GM18508 (cell line): ENCODE results near the gene NSD1.
"Not testable (repeated sequence)": the region's sequence is repeated elsewhere in the genome, so short reads cannot be mapped to it uniquely, and the experiment has no call there.

Source experiments
- ATAC-seq: cut with Tn5 transposase; IDR thresholded peaks from one replicate; pipeline ENCODE4 v1.9.1; 2021; ENCODE audit warnings: moderate number of reproducible peaks; ENCODE audit not compliant: insufficient read depth, unreplicated experiment

The NSD1 gene

DNA sequence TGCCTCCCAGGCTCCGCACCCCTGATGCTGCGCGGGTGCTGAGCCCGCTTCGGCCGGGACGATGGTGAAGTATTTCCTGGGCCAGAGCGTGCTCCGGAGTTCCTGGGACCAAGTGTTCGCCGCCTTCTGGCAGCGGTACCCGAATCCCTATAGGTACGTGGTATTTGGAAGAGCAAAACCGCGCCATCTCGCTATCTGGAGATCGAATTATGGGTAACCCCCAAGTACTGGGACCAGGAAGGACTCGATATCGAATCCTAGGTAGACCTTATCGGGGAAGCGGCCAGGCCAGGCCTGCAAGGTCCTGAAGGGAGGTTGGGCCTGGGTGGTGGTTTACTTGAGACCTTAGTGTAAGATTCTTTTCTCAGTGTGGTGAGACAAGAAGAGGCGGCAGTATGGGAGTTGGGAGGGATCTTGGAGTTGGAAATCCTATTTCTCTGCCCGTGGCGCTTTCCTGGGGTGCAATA is 170.4 kb downstream of the NSD1 start:
- no peak for ATAC-seq

DNA sequence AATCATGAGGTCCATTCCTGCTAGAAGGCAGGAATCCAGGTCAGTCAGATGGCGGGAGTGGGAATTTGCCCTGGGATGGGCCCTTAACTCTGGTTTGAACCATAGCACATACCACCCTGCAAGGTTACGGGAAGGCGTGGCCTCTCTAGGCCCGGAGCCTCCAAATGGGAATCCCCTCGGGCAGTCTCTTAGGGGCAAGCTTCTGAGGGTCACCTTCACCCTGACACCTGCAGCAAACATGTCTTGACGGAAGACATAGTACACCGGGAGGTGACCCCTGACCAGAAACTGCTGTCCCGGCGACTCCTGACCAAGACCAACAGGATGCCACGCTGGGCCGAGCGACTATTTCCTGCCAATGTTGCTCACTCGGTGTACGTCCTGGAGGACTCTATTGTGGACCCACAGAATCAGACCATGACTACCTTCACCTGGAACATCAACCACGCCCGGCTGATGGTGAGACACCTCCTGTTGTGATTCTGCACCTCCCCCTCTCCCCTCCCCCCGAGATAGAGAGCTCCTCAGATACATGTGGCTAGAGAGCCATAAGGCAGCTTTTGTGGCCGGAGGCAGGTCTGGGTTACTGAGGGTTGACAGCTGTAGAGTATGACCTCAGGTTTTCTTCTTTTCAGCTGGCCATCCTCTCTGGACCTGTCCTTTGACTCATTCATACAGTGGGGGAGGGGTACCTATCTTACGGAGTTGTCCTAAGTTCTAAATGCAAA is 171.0 kb downstream of the NSD1 start:
- ATAC-seq = no peak

DNA sequence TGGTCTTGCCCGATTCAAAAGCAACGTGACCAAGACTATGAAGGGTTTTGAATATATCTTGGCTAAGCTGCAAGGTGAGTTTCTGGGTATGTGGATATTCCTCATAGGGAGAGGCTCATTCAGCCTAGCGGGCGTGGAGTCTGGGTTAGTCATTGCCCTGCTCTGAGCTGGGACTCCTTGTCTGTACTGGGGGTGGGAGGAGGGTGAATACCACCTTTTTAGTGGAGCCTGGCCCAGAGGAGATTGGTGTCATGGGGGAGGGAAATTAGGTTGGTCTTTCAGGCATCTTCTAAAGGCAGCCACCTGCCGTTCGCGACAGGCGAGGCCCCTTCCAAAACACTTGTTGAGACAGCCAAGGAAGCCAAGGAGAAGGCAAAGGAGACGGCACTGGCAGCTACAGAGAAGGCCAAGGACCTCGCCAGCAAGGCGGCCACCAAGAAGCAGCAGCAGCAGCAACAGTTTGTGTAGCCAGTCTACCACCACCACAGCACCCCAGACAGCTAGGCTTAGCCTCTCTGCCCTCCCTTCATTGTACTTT is 172.6 kb downstream of the NSD1 start:
- not testable (repeated sequence) for ATAC-seq

DNA sequence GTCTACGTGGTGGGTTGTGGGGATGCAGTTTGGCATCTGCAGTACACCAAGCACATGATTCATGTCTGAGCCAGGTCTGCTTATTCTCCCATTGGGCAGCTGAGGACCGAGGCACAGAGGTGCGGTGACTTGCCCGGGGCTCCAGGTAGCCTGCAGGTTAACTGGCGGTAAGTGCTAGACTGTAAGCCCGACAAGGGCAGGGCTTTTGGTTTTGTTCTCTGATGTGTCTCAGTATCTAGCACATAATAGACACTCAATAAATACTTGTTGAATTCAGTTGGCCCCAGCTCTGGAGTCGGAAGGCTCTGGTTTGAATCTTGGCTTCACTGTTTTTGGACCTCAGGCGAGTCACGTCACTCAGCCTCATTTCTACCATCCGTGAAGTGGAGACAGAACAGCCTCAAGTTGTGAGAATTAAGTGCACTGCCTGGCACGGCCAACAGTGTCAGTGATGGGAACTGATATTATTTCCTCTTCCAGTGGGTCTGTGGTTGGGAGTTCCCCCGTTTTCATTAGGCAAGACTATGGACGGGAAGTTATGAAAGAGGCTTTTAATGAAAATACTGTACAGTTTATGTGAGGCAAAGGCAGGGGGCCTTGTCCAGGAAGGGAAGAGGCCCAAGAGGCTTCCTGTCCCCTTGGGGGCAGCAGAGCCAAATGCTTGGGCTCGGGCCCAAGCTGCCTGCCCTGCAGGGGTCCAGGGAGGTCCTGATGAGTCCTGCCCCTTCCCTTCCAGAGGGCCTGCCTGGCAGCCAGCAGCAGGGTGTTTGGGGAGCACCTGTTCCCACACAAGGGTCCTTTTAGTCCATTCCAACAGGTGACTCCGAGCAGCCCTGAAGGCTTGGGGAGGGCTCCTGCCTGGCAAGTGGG is 173.3 kb downstream of the NSD1 start:
- ATAC-seq = no peak

DNA sequence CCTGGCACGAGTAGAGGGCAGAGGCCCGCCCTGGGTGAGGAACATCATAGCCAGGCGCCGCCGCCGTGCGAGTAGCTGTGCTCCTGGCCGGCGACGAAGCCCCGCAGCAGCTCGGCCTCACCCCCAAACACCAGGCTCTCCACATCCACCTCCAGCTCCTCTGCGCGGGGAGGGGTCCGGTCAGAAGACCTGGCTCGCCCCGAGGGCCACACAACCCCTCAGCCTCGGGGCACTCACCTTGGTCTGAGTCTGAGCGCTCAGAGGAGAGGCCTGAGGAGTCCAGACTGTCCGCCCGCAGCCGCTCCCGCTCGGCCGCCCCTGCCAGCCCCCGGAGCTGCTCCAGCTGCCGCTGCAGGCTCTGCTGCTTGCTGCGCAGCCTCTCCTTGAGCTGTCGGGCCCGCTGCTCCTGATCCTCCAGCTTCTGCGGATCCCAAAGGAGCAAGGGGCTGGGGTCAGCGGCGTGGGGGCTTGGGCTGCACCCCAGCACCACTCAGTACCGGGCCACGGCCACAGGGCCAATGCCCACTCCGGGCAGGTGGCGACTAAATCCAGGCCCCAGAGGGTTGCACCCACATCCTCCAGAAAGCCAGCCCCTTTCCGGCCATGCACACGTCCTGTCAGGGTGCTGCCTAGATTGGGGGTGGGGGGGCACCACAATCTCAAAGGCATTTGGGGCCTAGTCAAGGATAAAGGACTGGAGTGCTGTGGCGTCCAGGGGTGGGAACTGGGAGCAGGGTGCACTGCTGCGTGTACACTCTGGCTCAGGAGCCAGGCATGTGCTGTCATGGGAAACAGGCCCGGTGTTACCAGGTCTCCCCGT is 174.2 kb downstream of the NSD1 start:
- ATAC-seq = no peak

DNA sequence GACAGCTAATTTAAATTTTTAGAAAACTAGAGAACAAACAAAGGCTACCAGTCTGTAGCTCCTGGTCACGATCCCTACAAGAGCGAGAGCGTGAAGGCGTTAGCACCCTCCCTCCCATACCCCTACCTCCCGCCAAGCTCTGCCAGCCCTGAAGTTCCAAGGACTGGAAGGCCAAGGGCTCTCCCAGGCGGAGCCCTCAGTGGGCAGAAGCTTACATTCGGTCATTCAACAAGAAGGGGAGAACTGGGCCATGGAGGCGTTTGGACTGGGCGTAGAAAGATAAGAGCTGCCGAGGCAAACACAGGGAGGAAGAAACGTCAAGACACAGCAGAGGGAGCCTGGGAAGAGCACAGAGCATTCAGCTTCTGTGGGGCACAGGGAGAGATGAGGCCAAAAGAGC is 175.2 kb downstream of the NSD1 start:
- no peak for ATAC-seq

DNA sequence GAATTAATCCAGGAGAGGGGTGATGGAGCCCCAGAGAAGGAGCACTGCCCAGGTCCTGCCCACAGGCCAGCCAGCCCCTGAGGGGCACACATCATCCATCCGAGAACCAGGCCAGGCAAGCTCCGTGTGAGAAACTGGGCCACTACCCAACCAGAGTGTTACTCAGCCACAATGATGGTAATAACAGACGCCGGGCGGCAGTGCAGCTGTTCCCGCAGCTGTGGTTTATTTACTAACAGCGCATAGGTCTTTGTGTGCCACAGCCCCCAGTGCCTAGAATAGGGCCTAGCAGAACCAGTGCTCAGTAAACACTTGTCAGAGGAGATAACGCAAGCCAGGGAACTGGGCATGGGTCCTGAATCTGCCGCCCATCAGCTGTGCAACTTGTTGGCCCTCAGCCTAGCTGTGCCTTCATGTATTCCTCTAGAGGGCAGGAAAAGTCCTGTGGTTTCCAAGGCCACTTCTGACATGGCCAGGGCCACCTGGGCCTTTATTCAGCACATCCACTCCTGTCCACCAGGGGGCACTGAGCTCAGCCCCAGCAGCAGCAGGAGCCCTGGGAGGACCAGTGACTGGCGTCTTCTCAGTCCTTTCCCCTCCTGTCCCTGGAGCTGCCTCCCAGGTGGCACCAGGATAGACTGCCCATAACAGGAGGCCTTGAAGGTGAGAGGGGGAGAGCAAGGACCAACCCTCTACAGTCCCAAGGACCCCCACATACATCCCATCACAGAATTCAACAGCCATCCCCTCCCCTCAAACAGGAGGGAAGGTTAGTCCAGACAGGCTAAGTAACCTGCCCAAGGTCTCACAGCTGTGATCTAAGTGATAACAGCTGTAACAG is 176.0 kb downstream of the NSD1 start:
- no peak for ATAC-seq

DNA sequence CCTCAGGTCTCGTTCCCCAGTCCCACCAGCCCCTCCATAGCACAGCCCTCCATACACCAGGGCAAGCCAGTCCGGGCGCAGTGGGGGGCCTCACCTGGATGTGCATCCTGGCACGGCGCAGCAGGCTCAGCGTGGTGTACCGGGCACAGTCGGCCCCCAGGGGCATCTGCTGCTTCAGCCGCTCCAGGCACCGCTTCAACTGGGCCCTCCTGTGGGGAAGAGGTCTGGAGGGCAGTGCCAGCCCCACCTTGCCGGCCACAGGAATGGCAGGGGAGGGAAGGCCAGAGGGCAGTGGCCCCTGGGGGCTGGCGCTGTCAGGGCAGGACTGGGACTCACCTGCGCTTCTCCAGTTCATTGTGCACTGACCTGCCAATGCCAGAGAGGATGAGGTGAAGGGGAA is 176.8 kb downstream of the NSD1 start:
- no peak for ATAC-seq

DNA sequence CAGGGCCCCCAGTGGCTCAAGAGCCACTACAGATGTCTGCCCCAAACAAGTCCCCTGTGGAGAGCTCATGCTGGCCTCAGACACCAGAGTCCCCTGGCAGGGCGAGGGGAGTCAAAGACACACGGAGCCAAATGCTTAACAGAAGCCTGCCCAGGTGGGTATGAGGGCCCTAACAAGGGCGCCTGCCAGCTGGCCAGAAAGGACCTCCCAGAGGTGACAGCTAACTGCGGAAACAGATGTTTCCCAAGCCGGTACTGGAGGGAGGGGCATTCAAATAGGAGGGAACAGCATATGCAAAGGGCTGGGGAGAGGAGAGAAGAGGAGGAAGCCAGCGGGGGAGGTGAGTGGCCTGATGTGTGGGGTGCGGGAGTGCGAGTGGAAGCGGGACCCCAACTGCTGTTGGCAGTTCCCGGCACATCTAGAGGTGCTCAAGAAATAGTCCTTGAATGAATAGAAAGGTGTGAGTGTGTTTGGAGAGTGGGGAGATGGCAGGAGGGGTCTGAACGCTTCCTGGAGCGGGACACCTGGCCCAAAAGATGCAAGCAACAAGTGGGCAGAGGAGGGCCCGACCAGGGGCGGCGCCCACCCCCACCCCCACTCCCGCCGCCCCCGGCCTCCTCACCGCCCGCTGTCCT is 177.3 kb downstream of the NSD1 start:
- ATAC-seq = no peak

DNA sequence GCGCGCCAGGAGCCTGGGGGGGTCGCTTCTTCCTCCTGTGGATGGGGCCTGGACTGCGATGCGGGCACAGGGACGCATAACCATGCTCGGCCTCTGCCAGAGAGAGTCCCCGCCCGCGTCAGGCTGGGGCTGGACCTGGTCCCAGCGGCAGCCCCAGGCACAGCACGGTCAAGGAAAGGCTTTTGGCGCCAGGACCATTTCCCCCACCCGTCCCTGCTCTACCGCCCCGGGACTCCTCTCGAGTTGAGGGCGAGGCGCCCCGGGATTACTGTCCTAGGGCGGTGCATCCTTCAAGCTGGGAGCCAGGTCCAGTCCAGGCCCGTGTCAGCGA is 177.8 kb downstream of the NSD1 start:
- peak; percentile 2 for ATAC-seq

DNA sequence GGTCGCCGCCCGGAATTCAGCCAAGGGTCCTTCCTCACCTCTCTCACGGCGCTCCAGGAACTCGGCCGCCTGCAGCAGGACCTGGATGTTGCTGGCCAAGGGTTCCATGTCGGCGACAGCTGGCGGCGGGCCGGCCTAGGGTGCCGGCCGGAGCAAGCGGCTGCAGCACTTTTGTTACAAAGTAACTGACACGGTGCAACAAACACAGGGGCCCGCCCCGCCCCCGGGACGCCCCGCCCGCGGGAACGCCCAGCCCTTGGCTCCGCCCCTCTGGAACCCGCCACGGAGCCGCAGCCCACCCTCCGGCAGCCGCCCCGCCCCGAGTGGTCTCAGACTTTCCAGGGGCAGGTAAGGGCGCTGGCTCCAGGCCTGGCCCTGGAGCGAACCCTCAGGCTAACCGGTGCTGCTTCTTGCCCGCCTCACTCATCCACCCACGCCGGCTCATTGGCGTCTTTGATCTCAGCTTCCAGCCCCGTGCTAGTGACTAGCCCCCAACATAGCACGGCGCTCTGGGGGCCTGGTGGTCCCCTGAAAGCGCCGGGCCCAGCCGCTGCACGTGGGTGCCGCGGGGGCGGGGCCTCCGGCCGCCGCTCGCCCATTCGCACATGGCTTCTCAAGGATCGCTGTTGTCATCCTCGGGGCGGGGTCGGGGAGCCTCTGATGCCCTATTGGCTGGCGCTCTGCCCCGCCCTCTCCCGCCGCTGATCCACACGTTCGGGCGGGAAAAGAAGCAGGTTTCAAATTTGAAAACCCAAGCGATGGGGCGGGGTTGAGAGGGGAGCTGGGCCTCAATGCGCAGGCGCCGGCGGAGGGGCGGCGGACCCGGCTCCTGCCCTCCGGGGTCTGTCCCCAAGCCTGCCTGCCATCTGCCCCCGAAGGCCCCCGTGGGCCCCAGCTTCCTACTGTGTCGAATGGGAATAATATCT is 178.4 kb downstream of the NSD1 start, which contains the start of gene MXD3:
Gene MXD3, minus strand, starts transcription at position 176 of the 926 bp plus-strand sequence. Its CDS starts 68 bp downstream, at position 108.
- ATAC-seq = peak; percentile 41

DNA sequence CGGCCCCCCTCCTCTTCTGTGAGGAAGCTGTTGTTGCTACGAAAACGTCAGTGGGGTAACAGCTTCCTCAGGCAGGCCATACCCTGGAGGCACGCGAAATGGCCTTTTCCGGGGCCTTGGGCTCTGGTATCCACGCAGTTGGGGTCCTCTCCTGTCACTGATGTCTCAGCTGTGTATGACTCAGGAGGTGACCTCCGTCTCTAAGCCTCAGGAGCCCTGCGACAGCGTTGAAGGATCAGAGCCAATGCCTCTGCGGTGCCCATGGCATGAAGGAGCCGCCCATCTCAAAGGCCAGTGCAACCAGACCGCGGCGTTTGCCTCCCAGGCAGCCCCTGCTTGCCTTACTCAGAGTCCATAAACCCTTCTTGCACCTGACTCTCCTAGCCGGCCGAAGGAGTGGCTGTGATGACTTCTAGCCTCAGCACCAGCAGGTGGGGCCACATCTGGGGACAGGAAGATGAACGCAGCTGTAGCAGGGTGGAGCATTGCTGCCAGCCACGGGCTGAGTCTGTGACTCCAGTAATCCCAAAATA is 179.1 kb downstream of the NSD1 start:
- no peak for ATAC-seq

DNA sequence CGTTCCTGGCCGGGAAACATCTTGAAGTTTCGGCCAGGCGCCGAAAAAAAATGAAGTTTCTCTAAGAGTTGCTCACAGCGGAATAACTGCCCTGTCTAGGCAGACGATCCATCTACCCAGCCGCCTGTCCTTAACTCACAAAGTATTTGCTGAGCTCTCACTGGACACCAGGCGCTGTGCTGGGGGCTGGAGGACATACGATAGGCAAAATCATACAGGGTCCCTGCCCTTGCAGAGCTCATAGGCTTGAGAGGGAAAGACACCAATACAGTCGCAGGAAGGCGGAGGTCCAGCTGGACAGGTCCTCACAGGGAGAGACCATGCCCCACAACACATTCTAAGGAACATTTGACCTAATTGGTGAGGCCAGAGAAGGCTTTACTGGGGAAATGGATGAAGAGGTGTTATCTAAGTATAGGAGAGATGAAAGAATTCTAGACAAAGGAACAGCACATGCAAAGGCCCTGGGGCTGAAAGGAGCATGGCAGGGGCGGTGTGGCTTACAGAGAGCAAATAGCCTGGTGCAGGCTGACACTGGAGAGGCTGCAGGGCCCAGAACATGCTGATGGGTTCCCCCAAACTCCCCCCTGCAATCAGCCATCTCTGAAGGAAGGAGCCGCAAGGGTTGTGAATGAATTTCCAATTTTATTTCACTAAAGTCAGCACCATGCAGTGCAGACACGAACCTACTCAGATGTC is 180.1 kb downstream of the NSD1 start:
- no peak for ATAC-seq

DNA sequence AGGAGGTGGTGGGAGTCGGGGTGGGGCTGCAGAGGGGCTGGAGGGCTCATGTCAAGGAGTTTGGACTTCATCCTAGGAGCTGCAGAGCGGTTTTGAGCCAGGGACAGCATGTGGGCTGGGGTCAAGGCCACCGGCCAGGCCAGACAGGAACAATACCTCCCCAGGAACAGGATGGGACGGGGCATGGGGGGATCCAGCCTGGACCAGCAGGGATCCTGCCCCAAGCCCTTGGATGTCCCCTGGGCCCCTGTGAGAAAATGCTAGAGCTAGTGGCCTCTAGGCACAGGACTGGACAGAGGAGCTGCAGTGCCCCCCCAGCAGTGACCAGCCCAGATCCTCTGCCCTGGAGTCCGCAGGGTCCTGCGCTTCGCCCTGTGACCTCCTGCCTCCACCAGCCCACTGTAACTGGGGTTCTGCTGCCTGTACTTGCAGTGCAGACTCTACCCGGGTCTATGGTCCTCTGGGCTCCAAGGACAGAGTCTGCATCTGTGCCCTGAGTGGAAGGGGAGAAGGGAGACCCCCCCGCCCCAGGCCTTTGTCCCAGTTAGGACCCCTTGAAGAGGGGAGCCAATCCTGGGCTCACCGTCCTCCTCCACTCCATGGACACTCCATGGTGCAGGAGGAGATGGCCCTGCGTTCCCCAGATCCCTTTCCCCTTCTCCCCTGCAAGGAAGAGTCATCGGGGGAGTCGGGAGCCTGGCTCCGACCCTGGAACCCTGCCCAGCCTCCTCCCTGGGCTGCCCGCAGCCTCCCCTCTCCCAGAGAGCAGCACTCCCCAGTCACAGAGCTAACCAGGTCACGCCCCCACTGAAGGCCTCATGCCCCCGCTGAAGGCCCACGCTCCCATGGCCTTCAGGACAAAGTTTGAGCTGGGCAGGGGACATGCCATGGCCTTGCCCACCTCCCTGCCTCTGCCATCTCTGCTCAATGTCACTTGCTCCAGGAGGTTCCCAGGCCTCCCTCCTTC is 181.1 kb downstream of the NSD1 start:
- no peak for ATAC-seq

DNA sequence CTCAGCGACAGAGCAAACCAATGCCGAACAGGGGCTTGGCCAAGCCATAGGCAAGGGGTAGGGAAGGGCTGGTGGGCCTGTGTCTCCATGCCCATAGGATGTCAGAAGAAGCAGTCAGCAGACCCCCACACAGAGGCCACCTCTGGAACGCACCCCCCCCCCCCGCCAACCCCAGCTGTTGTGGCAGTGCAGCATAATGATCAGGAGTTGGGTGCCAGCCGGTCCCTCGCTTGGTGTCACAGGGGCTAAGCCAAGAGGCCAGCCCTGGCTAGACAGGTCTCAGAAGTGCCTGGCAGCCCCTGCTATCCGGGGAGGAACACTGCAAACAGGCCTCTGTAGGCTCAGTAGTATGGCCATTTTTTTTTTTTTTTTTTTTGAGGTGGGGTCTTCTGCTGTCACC is 181.8 kb downstream of the NSD1 start:
- no peak for ATAC-seq

DNA sequence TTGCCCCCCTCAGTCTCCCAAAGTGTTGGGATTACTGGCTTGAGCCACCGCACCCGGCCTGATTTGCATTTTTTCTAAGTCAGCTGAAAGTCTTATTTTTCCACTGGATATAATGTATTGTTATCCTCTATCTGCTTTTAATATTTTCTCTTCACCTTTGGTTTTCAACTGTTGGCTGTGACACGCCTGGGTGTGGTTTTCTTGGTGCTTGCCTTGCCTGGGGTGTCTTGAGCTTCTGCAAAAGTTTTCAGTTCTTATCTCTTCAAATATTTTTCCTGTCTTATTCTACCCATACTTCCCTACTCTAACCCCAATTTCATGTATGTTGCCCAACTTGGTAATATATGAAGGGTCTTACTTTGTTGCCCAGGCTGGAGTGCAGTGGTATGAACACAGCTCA is 182.4 kb downstream of the NSD1 start:
- no peak for ATAC-seq
